K562 (cell line): ENCODE results near the gene MDC1. TPM values are rescaled to one million over a fixed set of nuclear protein-coding genes. Genes with fewer than 3 reads are reported as not detected.

Experiments
- ATAC-seq: fragments of 200-7000 bp; cut with Tn5 transposase; 3 replicates; pipeline ENCODE4 v1.9.1; 2020; ENCODE audit warnings: moderate library complexity
- BruUV-seq: library from RNA; stranded (reverse); fragments of 400-500 nt; replicated peaks from 2 replicates; lab custom pipeline; 2021; lab: Mats Ljungman, UMichigan
- CTCF ChIA-PET: fragments of 300-600 bp; formaldehyde crosslinking; extraction: SDS; loops from one replicate; lab custom pipeline; 2021; ENCODE audit warnings: low intra/inter-chr PET ratio; lab: Yijun Ruan, JAX
- POLR2A ChIA-PET: fragments of 300-600, 350-650 bp; sonication (Branson Sonifier 250); formaldehyde crosslinking; extraction: SDS; loops from one replicate; lab custom pipeline; 2021; ENCODE audit warnings: antibody characterized with exemption, inconsistent platforms; lab: Yijun Ruan, JAX
- DNase-seq, 4 experiments: peaks; one replicate each; pipeline versions ENCODE4 v3.0.0 to v3.0.0-alpha.2; 2011 to 2018; ENCODE audit warnings: low spot score in 3 of 4, mixed read lengths in 3 of 4; ENCODE audit errors: extremely low read depth in 1 of 4
- FAIRE-seq: peaks from 2 replicates; lab custom pipeline; 2011; peaks lifted over from hg19 to GRCh38; lab: Jason Lieb, UNC
- H2AFZ ChIP-seq: 2 replicates; pipeline ENCODE4 v1.6.0; 2011; ENCODE audit warnings: low read depth, low read length, control low read depth, inconsistent platforms
- H3K27ac ChIP-seq: fragments of 200-600 bp; 3 replicates; pipeline ENCODE4 v1.8.0; 2011; ENCODE audit warnings: low read depth, mild to moderate bottlenecking, control low read depth, inconsistent platforms, low read length, moderate library complexity, mixed read lengths; ENCODE audit errors: extremely low read depth
- H3K27me3 ChIP-seq, 2 experiments: fragments of 300-600 bp in 1 of 2; 2 replicates in 1 of 2; 3 replicates in 1 of 2; pipeline versions ENCODE4 v1.6.0 to v1.8.0; 2011; ENCODE audit warnings: inconsistent platforms in 2 of 2, low read length in 2 of 2, mild to moderate bottlenecking in 1 of 2, mixed read lengths in 1 of 2, moderate library complexity in 1 of 2; ENCODE audit not compliant: control insufficient read depth in 2 of 2, insufficient read depth in 2 of 2
- H3K36me3 ChIP-seq: fragments of 300-600 bp; 3 replicates; pipeline ENCODE4 v1.8.0; 2011; ENCODE audit warnings: mild to moderate bottlenecking, low read length, inconsistent platforms; ENCODE audit not compliant: control insufficient read depth, insufficient read depth
- H3K4me1 ChIP-seq, 2 experiments: fragments of 200-600 bp in 1 of 2; replicated peaks in 1 of 2; 2 replicates in 1 of 2; 3 replicates in 1 of 2; pipeline versions ENCODE4 v1.5.1 to v1.8.0; 2011; ENCODE audit warnings: inconsistent platforms in 2 of 2, low read length in 2 of 2, mild to moderate bottlenecking in 1 of 2, mixed read lengths in 1 of 2, moderate library complexity in 1 of 2; ENCODE audit not compliant: control insufficient read depth in 2 of 2, insufficient read depth in 2 of 2
- H3K4me2 ChIP-seq: 2 replicates; pipeline ENCODE4 v1.6.1; 2011; ENCODE audit warnings: low read length, control low read depth, inconsistent platforms, mixed read lengths; ENCODE audit not compliant: insufficient read depth
- H3K4me3 ChIP-seq: fragments of 200-600 bp; sonication (generic), shearing (Covaris generic); 2 replicates; pipeline ENCODE4 v1.5.1; 2016; ENCODE audit warnings: control low read depth, inconsistent platforms
- H3K79me2 ChIP-seq: fragments of 200-600 bp; 3 replicates; pipeline ENCODE4 v1.8.0; 2011; ENCODE audit warnings: low read length, inconsistent platforms; ENCODE audit not compliant: control insufficient read depth, insufficient read depth
- H3K9ac ChIP-seq, 2 experiments: 2 replicates each; pipeline versions ENCODE4 v1.6.0 to v1.6.1; 2011; ENCODE audit warnings: low read depth in 2 of 2, low read length in 2 of 2, control low read depth in 1 of 2, inconsistent platforms in 1 of 2, mild to moderate bottlenecking in 1 of 2, mixed read lengths in 1 of 2; ENCODE audit not compliant: insufficient read depth in 1 of 2
- H3K9me1 ChIP-seq: one replicate; pipeline ENCODE4 v1.6.0; 2011; ENCODE audit warnings: inconsistent platforms, mild to moderate bottlenecking, low read length, moderate library complexity; ENCODE audit not compliant: control insufficient read depth, insufficient read depth
- H3K9me3 ChIP-seq: replicated peaks from 2 replicates; pipeline ENCODE4 v1.5.1; 2011; ENCODE audit warnings: low read depth, low read length, inconsistent platforms; ENCODE audit not compliant: control insufficient read depth, insufficient read depth
- H4K20me1 ChIP-seq: replicated peaks from 2 replicates; pipeline ENCODE4 v1.6.1; 2011; ENCODE audit warnings: low read length, inconsistent platforms, mixed read lengths; ENCODE audit not compliant: control insufficient read depth, insufficient read depth
- BCLAF1 ChIP-seq, 2 experiments: fragments of 450-650 bp in 1 of 2; IDR thresholded peaks; 2 replicates each; pipeline ENCODE4 v1.6.1; 2011 to 2017; ENCODE audit warnings: low read depth in 2 of 2, antibody characterized with exemption in 1 of 2, borderline replicate concordance in 1 of 2, low read length in 1 of 2, mild to moderate bottlenecking in 1 of 2, mixed read lengths in 1 of 2; ENCODE audit not compliant: control insufficient read depth in 1 of 2
- BHLHE40 ChIP-seq: IDR thresholded peaks from 2 replicates; pipeline ENCODE4 v1.6.1; 2011; ENCODE audit warnings: low read length, improper control_type of control experiment
- CAMTA2 ChIP-seq: fragments of 250-450 bp; sonication (Bioruptor Pico); conservative IDR thresholded peaks from 2 replicates; pipeline ENCODE4 v1.5.1; 2022
- CBFB ChIP-seq: sonication (generic); formaldehyde crosslinking; IDR thresholded peaks from 2 replicates; pipeline ENCODE4 v1.4.0; 2020; ENCODE audit warnings: mild to moderate bottlenecking, missing genetic modification reagents
- NFIC ChIP-seq: fragments of 450-650 bp; IDR thresholded peaks from 2 replicates; pipeline ENCODE4 v1.6.1; 2017; ENCODE audit warnings: mild to moderate bottlenecking, inconsistent platforms
- NR2F6 ChIP-seq: fragments of 450-650 bp; formaldehyde crosslinking; IDR thresholded peaks from 2 replicates; pipeline ENCODE4 v1.4.0; 2020; ENCODE audit warnings: mild to moderate bottlenecking
- PBX2 ChIP-seq, 2 experiments: IDR thresholded peaks in 1 of 2; conservative IDR thresholded peaks in 1 of 2; 2 replicates each; pipeline ENCODE4 v1.6.1; 2016; ENCODE audit warnings: low read depth in 2 of 2, mild to moderate bottlenecking in 1 of 2, missing compliant biosample characterization in 1 of 2, missing genetic modification characterization in 1 of 2, moderate library complexity in 1 of 2
- PRPF4 ChIP-seq: fragments of 200-400 bp; formaldehyde crosslinking; IDR thresholded peaks from one replicate; pipeline ENCODE4 v1.6.1; 2017; ENCODE audit warnings: low read length, low read depth, mild to moderate bottlenecking; ENCODE audit not compliant: insufficient read depth, poor library complexity, severe bottlenecking
- ZNF75A ChIP-seq: fragments of 450-650 bp; formaldehyde crosslinking; IDR thresholded peaks from 2 replicates; pipeline ENCODE4 v1.4.0; 2020; ENCODE audit warnings: mild to moderate bottlenecking
- WGBS: fragments of 100-300 bp; shearing (Covaris generic); methylation state at CpG from one replicate; pipeline ENCODE4 v1.1.6; 2016; ENCODE audit warnings: low coverage, mixed read lengths; ENCODE audit not compliant: insufficient coverage; ENCODE audit errors: missing lambda C conversion rate; 5-methylcytosine and 5-hydroxymethylcytosine counted together
- in situ Hi-C: fragments of 300-500 bp; cut with MboI; formaldehyde crosslinking; loops from 4 replicates; pipeline ENCODE4 v1.15.0; 2018; ENCODE audit warnings: inconsistent platforms, mixed read lengths
- intact Hi-C: fragments of 100-400 bp; cut with micrococcal nuclease; formaldehyde crosslinking; loops from 2 replicates; pipeline ENCODE4 v1.14.2; 2022
- polyA plus RNA-seq, 8 experiments: library from polyadenylated mRNA; depleted of rRNA in 4 of 8; stranded (reverse) in 5 of 8; unstranded in 3 of 8; fragments of >200 nt; fragmentation: Nextera tagmentation in 2 of 8; fragmentation: Illumina TruSeq in 1 of 8; extraction: Ambion mirVana in 2 of 8; extraction: Trizol in 1 of 8; gene quantifications; 2 replicates each; pipeline versions ENCODE4 v1.2.1 to v1.2.3, GENCODE V29; 2011 to 2014; ENCODE audit warnings: inconsistent platforms in 1 of 8, missing spikeins in 1 of 8
- total RNA-seq, 7 experiments: library from RNA; depleted of rRNA in 6 of 7; stranded (reverse); fragments of >200 nt in 6 of 7; fragmentation: Illumina TruSeq in 2 of 7; extraction: Trizol in 2 of 7; gene quantifications; 2 replicates each; pipeline versions ENCODE4 v1.2.1 to v1.2.3, GENCODE V29; 2011 to 2021; ENCODE audit warnings: low replicate concordance in 1 of 7
- TF ChIP-seq, protein P1 (sequence below): fragments of 450-650 bp; IDR thresholded peaks from 2 replicates; pipeline ENCODE4 v1.6.1; 2016; ENCODE audit warnings: mild to moderate bottlenecking

The MDC1 gene
- total and polyA plus RNA-seq, 9 of the 15 experiments (the other 6 are each of a cell fraction or from before 2014, with no cell fraction given), result 8.2 to 114 (median 20.0) TPM

- H3K9me3 ChIP-seq, result no peaks in the 10 kb centered on the region
- DNase-seq (peak; percentile 90 to 98 (median 92)), FAIRE-seq (no peak), ATAC-seq (peak; percentile 47)
- H4K20me1 ChIP-seq, result peaks cover 44% of the 10 kb centered on the region
- peaks cover 19 to 21% of the 10 kb centered on the region in 2 experiments for H3K4me1 ChIP-seq
- H3K4me2 ChIP-seq, result peak overlapping the region; percentile 98
- H3K27me3 ChIP-seq, result no peaks in the 10 kb centered on the region
- no peak overlapping the region for H2AFZ ChIP-seq
- POLR2A ChIA-PET, result interaction anchor here (0.6 to 27.1 kb wide), 18 partner anchors 8 to 388 kb away, joined by 3 to 524 read pairs (median 4); partner anchors contain the start of genes GTF2H4 and NRM
- whole genome bisulfite sequencing, result under 1% methylated on average over 64 of the region's 71 CpGs
- peak overlapping the region; percentile 91 for H3K27ac ChIP-seq
- H3K4me3 ChIP-seq, result peak overlapping the region; percentile 89
- peak overlapping the region; percentile 96 for H3K9ac ChIP-seq
- CTCF ChIA-PET, result interaction anchor here (0.5 to 5.0 kb wide), 8 partner anchors 10 to 238 kb away, joined by 3 to 92 read pairs (median 6); partner anchors contain the start of gene PPP1R18
- H3K36me3 ChIP-seq, result peaks cover 48% of the 10 kb centered on the region
- intact Hi-C loops, result loop anchor here (1.0 to 2.0 kb wide), 3 partner anchors 21 to 155 kb away; partner anchors contain the start of gene FLOT1
- no TSS peak for BruUV-seq
- in situ Hi-C loops, result loop anchor here (5.0 to 10.0 kb wide), 2 partner anchors 47 to 239 kb away; partner anchors contain the start of gene DHX16
- H3K9me1 ChIP-seq, result peaks cover 4% of the 10 kb centered on the region
- H3K79me2 ChIP-seq, result peaks cover 87% of the 10 kb centered on the region
- TF ChIP-seq, protein P1, sequence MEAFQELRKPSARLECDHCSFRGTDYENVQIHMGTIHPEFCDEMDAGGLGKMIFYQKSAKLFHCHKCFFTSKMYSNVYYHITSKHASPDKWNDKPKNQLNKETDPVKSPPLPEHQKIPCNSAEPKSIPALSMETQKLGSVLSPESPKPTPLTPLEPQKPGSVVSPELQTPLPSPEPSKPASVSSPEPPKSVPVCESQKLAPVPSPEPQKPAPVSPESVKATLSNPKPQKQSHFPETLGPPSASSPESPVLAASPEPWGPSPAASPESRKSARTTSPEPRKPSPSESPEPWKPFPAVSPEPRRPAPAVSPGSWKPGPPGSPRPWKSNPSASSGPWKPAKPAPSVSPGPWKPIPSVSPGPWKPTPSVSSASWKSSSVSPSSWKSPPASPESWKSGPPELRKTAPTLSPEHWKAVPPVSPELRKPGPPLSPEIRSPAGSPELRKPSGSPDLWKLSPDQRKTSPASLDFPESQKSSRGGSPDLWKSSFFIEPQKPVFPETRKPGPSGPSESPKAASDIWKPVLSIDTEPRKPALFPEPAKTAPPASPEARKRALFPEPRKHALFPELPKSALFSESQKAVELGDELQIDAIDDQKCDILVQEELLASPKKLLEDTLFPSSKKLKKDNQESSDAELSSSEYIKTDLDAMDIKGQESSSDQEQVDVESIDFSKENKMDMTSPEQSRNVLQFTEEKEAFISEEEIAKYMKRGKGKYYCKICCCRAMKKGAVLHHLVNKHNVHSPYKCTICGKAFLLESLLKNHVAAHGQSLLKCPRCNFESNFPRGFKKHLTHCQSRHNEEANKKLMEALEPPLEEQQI, result no peak
- peak in 1 of 2 experiments; percentile 82; a peak in 1 of 4 replicates for TF ChIP-seq BCLAF1 (IDR thresholded peaks at IDR 0.05; ENCODE audit: borderline replicate concordance in 1 of 2, control insufficient read depth in 1 of 2, low read depth in 2 of 2, low read length in 1 of 2)
- TF ChIP-seq NFIC, result no peak; the same call in 1 of the 2 replicates
- peak; percentile 94 for TF ChIP-seq BHLHE40
- TF ChIP-seq ZNF75A, result no peak
- TF ChIP-seq PBX2 (CRISPR knock-in tag; IDR thresholded peaks at IDR 0.05; ENCODE audit: low read depth), result no peak
- no peak for TF ChIP-seq PBX2 (tag; conservative IDR thresholded peaks at IDR 0.05; ENCODE audit: low read depth)
- peak; percentile 87; the same call in 1 of the 2 replicates for TF ChIP-seq NR2F6 (CRISPR knock-in tag)
- peak; percentile 86; the same call in 1 of the 2 replicates for TF ChIP-seq CAMTA2 (CRISPR knock-in tag)
- peak; percentile 86; the same call in 1 of the 2 replicates for TF ChIP-seq CBFB (CRISPR knock-in tag)
- peak; percentile 45 for TF ChIP-seq PRPF4
Measured at GRCh38 chr6:30721198-30722024, 4.3 kb upstream of the MDC1 start.
